SK-N-SH treated with all-trans-retinoic acid at 6 μM for 48 hours (cell line): ENCODE data around the gene UST.

Experiments used
- ATAC-seq: fragments of 200-7000 bp; cut with Tn5 transposase; 3 replicates; pipeline ENCODE4 v1.9.1; 2020; ENCODE audit warnings: mild to moderate bottlenecking, moderate library complexity
- ARNTL ChIP-seq: fragments of 450-650 bp; formaldehyde crosslinking; IDR thresholded peaks from 2 replicates; pipeline ENCODE4 v1.5.0; 2020; ENCODE audit warnings: low read depth, mild to moderate bottlenecking, moderate library complexity, borderline replicate concordance
- BACH2 ChIP-seq: fragments of 250-450 bp; sonication (Bioruptor Pico); IDR thresholded peaks from 2 replicates; pipeline ENCODE4 v1.9.0; 2021; ENCODE audit warnings: mild to moderate bottlenecking, borderline replicate concordance
- CREB5 ChIP-seq: fragments of 250-450 bp; sonication (Bioruptor Pico); IDR thresholded peaks from 2 replicates; pipeline ENCODE4 v1.5.1; 2020; ENCODE audit warnings: low read depth, mild to moderate bottlenecking, moderate library complexity
- CSDC2 ChIP-seq: fragments of 250-450 bp; sonication (Bioruptor Pico); IDR thresholded peaks from 2 replicates; pipeline ENCODE4 v1.5.0; 2020; ENCODE audit warnings: mild to moderate bottlenecking, moderate library complexity
- CSRNP3 ChIP-seq: fragments of 250-450 bp; sonication (Bioruptor Pico); IDR thresholded peaks from 2 replicates; pipeline ENCODE4 v1.5.1; 2021; ENCODE audit warnings: mild to moderate bottlenecking, moderate library complexity
- ESRRG ChIP-seq: fragments of 250-450 bp; sonication (Bioruptor Pico); IDR thresholded peaks from 2 replicates; pipeline ENCODE4 v1.6.1; 2021; ENCODE audit warnings: mild to moderate bottlenecking
- GLIS3 ChIP-seq: fragments of 250-450 bp; sonication (Bioruptor Pico); IDR thresholded peaks from 2 replicates; pipeline ENCODE4 v1.5.0; 2020; ENCODE audit warnings: mild to moderate bottlenecking, moderate library complexity
- ISL1 ChIP-seq: fragments of 250-450 bp; sonication (Bioruptor Pico); IDR thresholded peaks from 2 replicates; pipeline ENCODE4 v2.1.2; 2022; ENCODE audit warnings: mild to moderate bottlenecking, moderate library complexity
- OSR1 ChIP-seq: fragments of 250-450 bp; sonication (Bioruptor Pico); IDR thresholded peaks from 2 replicates; pipeline ENCODE4 v1.8.0; 2022; ENCODE audit warnings: moderate library complexity, mild to moderate bottlenecking, inconsistent platforms
- PPARA ChIP-seq: fragments of 250-450 bp; sonication (Bioruptor Pico); IDR thresholded peaks from 2 replicates; pipeline ENCODE4 v1.5.0; 2020; ENCODE audit warnings: mild to moderate bottlenecking, borderline replicate concordance
- RARB ChIP-seq: fragments of 250-450 bp; sonication (Bioruptor Pico); IDR thresholded peaks from 2 replicates; pipeline ENCODE4 v1.8.0; 2021; ENCODE audit warnings: mild to moderate bottlenecking, moderate library complexity
- SNAI2 ChIP-seq: fragments of 250-450 bp; sonication (Bioruptor Pico); IDR thresholded peaks from 2 replicates; pipeline ENCODE4 v1.5.0; 2020; ENCODE audit warnings: mild to moderate bottlenecking, moderate library complexity
- TCF4 ChIP-seq: fragments of 250-450 bp; sonication (Bioruptor Pico); IDR thresholded peaks from 2 replicates; pipeline ENCODE4 v1.8.0; 2021; ENCODE audit warnings: mild to moderate bottlenecking, moderate library complexity, borderline replicate concordance
- TOX ChIP-seq: fragments of 250-450 bp; sonication (Bioruptor Pico); IDR thresholded peaks from 2 replicates; pipeline ENCODE4 v1.8.0; 2021; ENCODE audit warnings: mild to moderate bottlenecking, moderate library complexity, borderline replicate concordance
- ZC3H10 ChIP-seq: fragments of 250-450 bp; sonication (Bioruptor Pico); IDR thresholded peaks from 2 replicates; pipeline ENCODE4 v1.5.1; 2021; ENCODE audit warnings: mild to moderate bottlenecking, moderate library complexity
- ZFP3 ChIP-seq: fragments of 250-450 bp; sonication (Bioruptor Pico); IDR thresholded peaks from 2 replicates; pipeline ENCODE4 v1.5.0; 2020; ENCODE audit warnings: mild to moderate bottlenecking, moderate library complexity
- ZFP30 ChIP-seq: fragments of 450-650 bp; formaldehyde crosslinking; IDR thresholded peaks from 2 replicates; pipeline ENCODE4 v1.5.0; 2022; ENCODE audit warnings: mild to moderate bottlenecking, moderate library complexity
- ZNF565 ChIP-seq: fragments of 450-650 bp; formaldehyde crosslinking; conservative IDR thresholded peaks from 2 replicates; pipeline ENCODE4 v1.5.0; 2020; ENCODE audit warnings: low read depth, mild to moderate bottlenecking, moderate library complexity
- ZNF70 ChIP-seq: fragments of 450-650 bp; formaldehyde crosslinking; IDR thresholded peaks from 2 replicates; pipeline ENCODE4 v1.5.0; 2020; ENCODE audit warnings: mild to moderate bottlenecking, moderate library complexity
- ZNF8 ChIP-seq: fragments of 450-650 bp; formaldehyde crosslinking; IDR thresholded peaks from 2 replicates; pipeline ENCODE4 v1.5.0; 2020; ENCODE audit warnings: mild to moderate bottlenecking, moderate library complexity
- TF ChIP-seq, protein P1 (sequence below): fragments of 250-450 bp; sonication (Bioruptor Pico); IDR thresholded peaks from 2 replicates; pipeline ENCODE4 v1.8.0; 2020; ENCODE audit warnings: mild to moderate bottlenecking, moderate library complexity, borderline replicate concordance
- TF ChIP-seq, protein P2 (sequence below): fragments of 250-450 bp; sonication (Bioruptor Pico); IDR thresholded peaks from 2 replicates; pipeline ENCODE4 v1.5.0; 2020; ENCODE audit warnings: mild to moderate bottlenecking, moderate library complexity
- TF ChIP-seq, protein P3 (sequence below): fragments of 250-450 bp; sonication (Bioruptor Pico); IDR thresholded peaks from 2 replicates; pipeline ENCODE4 v1.8.0; 2021; ENCODE audit warnings: low read depth, mild to moderate bottlenecking, moderate library complexity, borderline replicate concordance

UST gene

GRCh38 chr6:149025061-149025460 is 278.2 kb downstream of the UST start:
- no peak for ATAC-seq
- no peak for TF ChIP-seq ISL1 (CRISPR knock-in tag)
- TF ChIP-seq TOX, result no peak
- TF ChIP-seq CSRNP3 (CRISPR knock-in tag), result no peak
- no peak for TF ChIP-seq BACH2 (CRISPR knock-in tag)
- TF ChIP-seq CSDC2 (CRISPR knock-in tag), result no peak
- TF ChIP-seq ZNF565, result no peak
- no peak for TF ChIP-seq GLIS3 (CRISPR knock-in tag)
- TF ChIP-seq PPARA (CRISPR knock-in tag), result no peak
- TF ChIP-seq TCF4 (CRISPR knock-in tag), result no peak
- no peak for TF ChIP-seq ZFP30 (CRISPR knock-in tag)
- TF ChIP-seq ESRRG (CRISPR knock-in tag), result no peak
- no peak for TF ChIP-seq ZFP3 (CRISPR knock-in tag)
- TF ChIP-seq, protein P1, sequence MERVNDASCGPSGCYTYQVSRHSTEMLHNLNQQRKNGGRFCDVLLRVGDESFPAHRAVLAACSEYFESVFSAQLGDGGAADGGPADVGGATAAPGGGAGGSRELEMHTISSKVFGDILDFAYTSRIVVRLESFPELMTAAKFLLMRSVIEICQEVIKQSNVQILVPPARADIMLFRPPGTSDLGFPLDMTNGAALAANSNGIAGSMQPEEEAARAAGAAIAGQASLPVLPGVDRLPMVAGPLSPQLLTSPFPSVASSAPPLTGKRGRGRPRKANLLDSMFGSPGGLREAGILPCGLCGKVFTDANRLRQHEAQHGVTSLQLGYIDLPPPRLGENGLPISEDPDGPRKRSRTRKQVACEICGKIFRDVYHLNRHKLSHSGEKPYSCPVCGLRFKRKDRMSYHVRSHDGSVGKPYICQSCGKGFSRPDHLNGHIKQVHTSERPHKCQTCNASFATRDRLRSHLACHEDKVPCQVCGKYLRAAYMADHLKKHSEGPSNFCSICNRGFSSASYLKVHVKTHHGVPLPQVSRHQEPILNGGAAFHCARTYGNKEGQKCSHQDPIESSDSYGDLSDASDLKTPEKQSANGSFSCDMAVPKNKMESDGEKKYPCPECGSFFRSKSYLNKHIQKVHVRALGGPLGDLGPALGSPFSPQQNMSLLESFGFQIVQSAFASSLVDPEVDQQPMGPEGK (CRISPR knock-in tag), result no peak
- TF ChIP-seq, protein P2, sequence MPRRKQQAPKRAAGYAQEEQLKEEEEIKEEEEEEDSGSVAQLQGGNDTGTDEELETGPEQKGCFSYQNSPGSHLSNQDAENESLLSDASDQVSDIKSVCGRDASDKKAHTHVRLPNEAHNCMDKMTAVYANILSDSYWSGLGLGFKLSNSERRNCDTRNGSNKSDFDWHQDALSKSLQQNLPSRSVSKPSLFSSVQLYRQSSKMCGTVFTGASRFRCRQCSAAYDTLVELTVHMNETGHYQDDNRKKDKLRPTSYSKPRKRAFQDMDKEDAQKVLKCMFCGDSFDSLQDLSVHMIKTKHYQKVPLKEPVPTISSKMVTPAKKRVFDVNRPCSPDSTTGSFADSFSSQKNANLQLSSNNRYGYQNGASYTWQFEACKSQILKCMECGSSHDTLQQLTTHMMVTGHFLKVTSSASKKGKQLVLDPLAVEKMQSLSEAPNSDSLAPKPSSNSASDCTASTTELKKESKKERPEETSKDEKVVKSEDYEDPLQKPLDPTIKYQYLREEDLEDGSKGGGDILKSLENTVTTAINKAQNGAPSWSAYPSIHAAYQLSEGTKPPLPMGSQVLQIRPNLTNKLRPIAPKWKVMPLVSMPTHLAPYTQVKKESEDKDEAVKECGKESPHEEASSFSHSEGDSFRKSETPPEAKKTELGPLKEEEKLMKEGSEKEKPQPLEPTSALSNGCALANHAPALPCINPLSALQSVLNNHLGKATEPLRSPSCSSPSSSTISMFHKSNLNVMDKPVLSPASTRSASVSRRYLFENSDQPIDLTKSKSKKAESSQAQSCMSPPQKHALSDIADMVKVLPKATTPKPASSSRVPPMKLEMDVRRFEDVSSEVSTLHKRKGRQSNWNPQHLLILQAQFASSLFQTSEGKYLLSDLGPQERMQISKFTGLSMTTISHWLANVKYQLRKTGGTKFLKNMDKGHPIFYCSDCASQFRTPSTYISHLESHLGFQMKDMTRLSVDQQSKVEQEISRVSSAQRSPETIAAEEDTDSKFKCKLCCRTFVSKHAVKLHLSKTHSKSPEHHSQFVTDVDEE (CRISPR knock-in tag), result no peak
- TF ChIP-seq SNAI2 (CRISPR knock-in tag), result no peak
- TF ChIP-seq ZNF8 (CRISPR knock-in tag), result no peak
- no peak for TF ChIP-seq CREB5 (CRISPR knock-in tag)
- no peak for TF ChIP-seq RARB (CRISPR knock-in tag)
- no peak for TF ChIP-seq ARNTL (CRISPR knock-in tag)

GRCh38 chr6:149026530-149026942 is 279.7 kb downstream of the UST start:
- peak; percentile 51 for ATAC-seq
- TF ChIP-seq SNAI2 (CRISPR knock-in tag) (no peak), OSR1 (no peak), ZFP30 (CRISPR knock-in tag) (no peak), ZNF70 (CRISPR knock-in tag) (no peak), ZNF8 (CRISPR knock-in tag) (no peak), RARB (CRISPR knock-in tag) (no peak), ZC3H10 (CRISPR knock-in tag) (no peak), ESRRG (CRISPR knock-in tag) (no peak), GLIS3 (CRISPR knock-in tag) (no peak), PPARA (CRISPR knock-in tag) (no peak), CSDC2 (CRISPR knock-in tag) (no peak), ZFP3 (CRISPR knock-in tag) (no peak), ISL1 (CRISPR knock-in tag) (no peak), CREB5 (CRISPR knock-in tag) (no peak; the same call in 1 of the 2 replicates), ARNTL (CRISPR knock-in tag) (no peak)
- TF ChIP-seq, protein P3, sequence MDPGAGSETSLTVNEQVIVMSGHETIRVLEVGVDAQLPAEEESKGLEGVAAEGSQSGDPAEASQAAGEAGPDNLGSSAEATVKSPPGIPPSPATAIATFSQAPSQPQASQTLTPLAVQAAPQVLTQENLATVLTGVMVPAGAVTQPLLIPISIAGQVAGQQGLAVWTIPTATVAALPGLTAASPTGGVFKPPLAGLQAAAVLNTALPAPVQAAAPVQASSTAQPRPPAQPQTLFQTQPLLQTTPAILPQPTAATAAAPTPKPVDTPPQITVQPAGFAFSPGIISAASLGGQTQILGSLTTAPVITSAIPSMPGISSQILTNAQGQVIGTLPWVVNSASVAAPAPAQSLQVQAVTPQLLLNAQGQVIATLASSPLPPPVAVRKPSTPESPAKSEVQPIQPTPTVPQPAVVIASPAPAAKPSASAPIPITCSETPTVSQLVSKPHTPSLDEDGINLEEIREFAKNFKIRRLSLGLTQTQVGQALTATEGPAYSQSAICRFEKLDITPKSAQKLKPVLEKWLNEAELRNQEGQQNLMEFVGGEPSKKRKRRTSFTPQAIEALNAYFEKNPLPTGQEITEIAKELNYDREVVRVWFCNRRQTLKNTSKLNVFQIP (CRISPR knock-in tag), result no peak
- TF ChIP-seq, protein P1 (CRISPR knock-in tag), result no peak
